IPS-20b (cell line): ENCODE measurements around the gene BCL2.

Experiments used
- H3K27ac ChIP-seq: one replicate; pipeline ENCODE4 v1.5.1; 2013; ENCODE audit warnings: low read length
- H3K27me3 ChIP-seq: 2 replicates; pipeline ENCODE4 v1.6.1; 2013; ENCODE audit warnings: mild to moderate bottlenecking, low read length, inconsistent platforms; ENCODE audit not compliant: insufficient read depth
- H3K36me3 ChIP-seq: 2 replicates; pipeline ENCODE4 v1.6.1; 2013; ENCODE audit warnings: low read depth, mild to moderate bottlenecking, inconsistent platforms, low read length, moderate library complexity; ENCODE audit not compliant: insufficient read depth
- H3K4me1 ChIP-seq: 2 replicates; pipeline ENCODE4 v1.6.1; 2013; ENCODE audit warnings: mild to moderate bottlenecking, control low read depth, inconsistent platforms, low read length, moderate library complexity; ENCODE audit not compliant: insufficient read depth
- H3K4me3 ChIP-seq: 2 replicates; pipeline ENCODE4 v1.5.1; 2013; ENCODE audit warnings: mild to moderate bottlenecking, low read length, inconsistent platforms
- H3K9ac ChIP-seq: 2 replicates; pipeline ENCODE4 v1.6.1; 2013; ENCODE audit warnings: low read depth, mild to moderate bottlenecking, inconsistent platforms, low read length, moderate library complexity
- H3K9me3 ChIP-seq: 2 replicates; pipeline ENCODE4 v1.6.1; 2013; ENCODE audit warnings: mild to moderate bottlenecking, low read depth, low read length, inconsistent platforms; ENCODE audit not compliant: insufficient read depth

The BCL2 gene

GRCh38 chr18:63233334-63233733 lies 86.2 kb downstream of the BCL2 start:
- H3K4me1 ChIP-seq, result peaks cover 11% of the 10 kb centered on the region
- H3K36me3 ChIP-seq, result no peaks in the 10 kb centered on the region
- H3K9me3 ChIP-seq, result no peaks in the 10 kb centered on the region
- H3K4me3 ChIP-seq, result no peak overlapping the region
- no peak overlapping the region for H3K27ac ChIP-seq
- H3K27me3 ChIP-seq, result no peaks in the 10 kb centered on the region
- no peak overlapping the region for H3K9ac ChIP-seq

GRCh38 chr18:63232826-63233225 lies 86.7 kb downstream of the BCL2 start:
- no peaks in the 10 kb centered on the region for H3K9me3 ChIP-seq
- no peak overlapping the region for H3K27ac ChIP-seq
- no peaks in the 10 kb centered on the region for H3K36me3 ChIP-seq
- no peak overlapping the region for H3K4me3 ChIP-seq
- H3K4me1 ChIP-seq, result peaks cover 7% of the 10 kb centered on the region
- H3K9ac ChIP-seq, result no peak overlapping the region
- no peaks in the 10 kb centered on the region for H3K27me3 ChIP-seq

- H3K36me3 ChIP-seq, result no peaks in the 10 kb centered on the region
- no peaks in the 10 kb centered on the region for H3K4me1 ChIP-seq
- no peaks in the 10 kb centered on the region for H3K9me3 ChIP-seq
- H3K4me3 ChIP-seq, result no peak overlapping the region
- H3K27me3 ChIP-seq, result no peaks in the 10 kb centered on the region
- no peak overlapping the region for H3K27ac ChIP-seq
- no peak overlapping the region for H3K9ac ChIP-seq
These were observed 89.6 kb downstream of the BCL2 start for GRCh38 chr18:63229971-63230370.

GRCh38 chr18:63225434-63225833 lies 94.1 kb downstream of the BCL2 start:
- Histone ChIP-seq H3K36me3 (no peaks in the 10 kb centered on the region), H3K9ac (no peak overlapping the region), H3K27ac (no peak overlapping the region), H3K4me3 (no peak overlapping the region), H3K9me3 (no peaks in the 10 kb centered on the region), H3K27me3 (no peaks in the 10 kb centered on the region), H3K4me1 (no peaks in the 10 kb centered on the region)

- Histone ChIP-seq H3K4me1 (no peaks in the 10 kb centered on the region), H3K27ac (no peak overlapping the region), H3K27me3 (no peaks in the 10 kb centered on the region), H3K36me3 (no peaks in the 10 kb centered on the region), H3K4me3 (no peak overlapping the region), H3K9ac (no peak overlapping the region), H3K9me3 (no peaks in the 10 kb centered on the region)
These were observed 94.9 kb downstream of the BCL2 start for GRCh38 chr18:63224630-63225029.

GRCh38 chr18:63223837-63224236 lies 95.7 kb downstream of the BCL2 start:
- Histone ChIP-seq H3K27ac (no peak overlapping the region), H3K9me3 (no peaks in the 10 kb centered on the region), H3K27me3 (no peaks in the 10 kb centered on the region), H3K4me1 (no peaks in the 10 kb centered on the region), H3K36me3 (no peaks in the 10 kb centered on the region), H3K9ac (no peak overlapping the region), H3K4me3 (no peak overlapping the region)

- Histone ChIP-seq H3K36me3 (no peaks in the 10 kb centered on the region), H3K27me3 (no peaks in the 10 kb centered on the region), H3K4me1 (no peaks in the 10 kb centered on the region), H3K9ac (no peak overlapping the region), H3K27ac (no peak overlapping the region), H3K4me3 (no peak overlapping the region), H3K9me3 (no peaks in the 10 kb centered on the region)
These were observed 98.7 kb downstream of the BCL2 start for GRCh38 chr18:63220903-63221302.

GRCh38 chr18:63218472-63218871 lies 101.1 kb downstream of the BCL2 start:
- Histone ChIP-seq H3K36me3 (no peaks in the 10 kb centered on the region), H3K4me1 (no peaks in the 10 kb centered on the region), H3K27ac (no peak overlapping the region), H3K27me3 (no peaks in the 10 kb centered on the region), H3K9ac (no peak overlapping the region), H3K4me3 (no peak overlapping the region), H3K9me3 (no peaks in the 10 kb centered on the region)

- no peaks in the 10 kb centered on the region for H3K9me3 ChIP-seq
- H3K36me3 ChIP-seq, result no peaks in the 10 kb centered on the region
- H3K4me1 ChIP-seq, result no peaks in the 10 kb centered on the region
- H3K4me3 ChIP-seq, result no peak overlapping the region
- no peaks in the 10 kb centered on the region for H3K27me3 ChIP-seq
- no peak overlapping the region for H3K27ac ChIP-seq
- H3K9ac ChIP-seq, result no peak overlapping the region
These were observed 102.9 kb downstream of the BCL2 start for GRCh38 chr18:63216516-63217311.

GRCh38 chr18:63213936-63214671 lies 105.5 kb downstream of the BCL2 start:
- Histone ChIP-seq H3K9ac (no peak overlapping the region), H3K4me1 (no peaks in the 10 kb centered on the region), H3K27ac (no peak overlapping the region)

GRCh38 chr18:63213331-63213900 lies 106.2 kb downstream of the BCL2 start:
- H3K4me1 ChIP-seq, result no peaks in the 10 kb centered on the region
- H3K9me3 ChIP-seq, result no peaks in the 10 kb centered on the region
- H3K27me3 ChIP-seq, result no peaks in the 10 kb centered on the region
- H3K9ac ChIP-seq, result no peak overlapping the region
- H3K27ac ChIP-seq, result no peak overlapping the region
- no peak overlapping the region for H3K4me3 ChIP-seq
- H3K36me3 ChIP-seq, result no peaks in the 10 kb centered on the region

More at GRCh38 chr18:63213936-63214671, 105.5 kb downstream of the BCL2 start:
- H3K36me3 ChIP-seq, result no peaks in the 10 kb centered on the region
- H3K4me3 ChIP-seq, result no peak overlapping the region
- H3K9me3 ChIP-seq, result no peaks in the 10 kb centered on the region
- no peaks in the 10 kb centered on the region for H3K27me3 ChIP-seq

GRCh38 chr18:63210521-63210920 lies 109.0 kb downstream of the BCL2 start:
- Histone ChIP-seq H3K27ac (no peak overlapping the region), H3K4me1 (no peaks in the 10 kb centered on the region)

More at GRCh38 chr18:63210521-63210920, 109.0 kb downstream of the BCL2 start:
- Histone ChIP-seq H3K4me3 (no peak overlapping the region), H3K9me3 (no peaks in the 10 kb centered on the region), H3K36me3 (no peaks in the 10 kb centered on the region), H3K9ac (no peak overlapping the region), H3K27me3 (no peaks in the 10 kb centered on the region)
